Glomerular visceral epithelial cell (primary cell): Measurements from ENCODE around the gene P2RX4.
A peak's percentile ranks its signal among the peaks of the same experiment; 100 is the strongest.
"Not testable (repeated sequence)": the region's sequence is repeated elsewhere in the genome, so short reads cannot be mapped to it uniquely, and the experiment has no call there.

ENCODE experiments used
- DNase-seq: peaks from one replicate; pipeline ENCODE4 v3.0.0-alpha.2; 2016; ENCODE audit errors: extremely low spot score

Gene P2RX4, protein sequence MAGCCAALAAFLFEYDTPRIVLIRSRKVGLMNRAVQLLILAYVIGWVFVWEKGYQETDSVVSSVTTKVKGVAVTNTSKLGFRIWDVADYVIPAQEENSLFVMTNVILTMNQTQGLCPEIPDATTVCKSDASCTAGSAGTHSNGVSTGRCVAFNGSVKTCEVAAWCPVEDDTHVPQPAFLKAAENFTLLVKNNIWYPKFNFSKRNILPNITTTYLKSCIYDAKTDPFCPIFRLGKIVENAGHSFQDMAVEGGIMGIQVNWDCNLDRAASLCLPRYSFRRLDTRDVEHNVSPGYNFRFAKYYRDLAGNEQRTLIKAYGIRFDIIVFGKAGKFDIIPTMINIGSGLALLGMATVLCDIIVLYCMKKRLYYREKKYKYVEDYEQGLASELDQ

DNA sequence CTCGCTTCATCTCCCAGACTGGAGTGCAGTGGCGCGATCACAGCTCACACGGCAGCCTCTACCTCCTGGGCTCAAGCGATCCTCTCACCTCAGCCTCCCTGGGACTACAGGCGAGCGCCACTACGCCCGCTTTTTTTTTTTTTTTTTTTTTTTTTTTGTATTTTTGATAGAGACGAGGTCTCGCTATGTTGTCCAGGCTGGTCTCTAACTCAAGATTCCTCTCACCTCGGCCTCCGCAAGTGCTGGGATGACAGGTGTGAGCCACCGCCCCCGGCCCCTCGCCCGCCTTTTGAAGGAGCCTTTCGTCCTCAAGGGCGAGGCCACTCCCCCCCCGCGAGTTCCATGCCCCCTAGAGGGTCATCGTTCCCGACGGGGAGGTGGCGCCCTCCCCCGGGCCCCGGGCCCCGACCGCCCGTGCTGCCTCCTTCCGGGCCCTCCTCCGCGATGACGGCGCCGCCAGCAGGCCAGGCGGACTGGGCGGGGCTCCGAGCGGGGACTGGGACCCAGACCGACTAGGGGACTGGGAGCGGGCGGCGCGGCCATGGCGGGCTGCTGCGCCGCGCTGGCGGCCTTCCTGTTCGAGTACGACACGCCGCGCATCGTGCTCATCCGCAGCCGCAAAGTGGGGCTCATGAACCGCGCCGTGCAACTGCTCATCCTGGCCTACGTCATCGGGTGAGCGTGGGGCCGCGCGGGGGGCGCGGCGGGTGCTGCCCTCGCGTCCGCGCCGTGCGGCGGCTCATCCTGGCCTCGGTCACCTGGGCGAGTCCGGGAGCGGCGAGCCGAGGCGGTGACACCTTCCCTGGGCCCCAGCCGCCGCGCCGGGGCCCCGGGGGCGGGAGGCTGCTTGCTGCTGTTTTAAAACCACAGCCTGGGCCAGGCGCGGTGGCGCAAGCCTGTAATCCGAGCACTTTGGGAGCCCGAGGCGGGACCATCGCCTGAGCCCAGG is at the start of gene P2RX4:
TSS of gene P2RX4 (plus strand) at position 506 of the 949 bp plus-strand sequence. CDS start at position 542, 36 bp downstream.
- DNase-seq: peak; percentile 77

DNA sequence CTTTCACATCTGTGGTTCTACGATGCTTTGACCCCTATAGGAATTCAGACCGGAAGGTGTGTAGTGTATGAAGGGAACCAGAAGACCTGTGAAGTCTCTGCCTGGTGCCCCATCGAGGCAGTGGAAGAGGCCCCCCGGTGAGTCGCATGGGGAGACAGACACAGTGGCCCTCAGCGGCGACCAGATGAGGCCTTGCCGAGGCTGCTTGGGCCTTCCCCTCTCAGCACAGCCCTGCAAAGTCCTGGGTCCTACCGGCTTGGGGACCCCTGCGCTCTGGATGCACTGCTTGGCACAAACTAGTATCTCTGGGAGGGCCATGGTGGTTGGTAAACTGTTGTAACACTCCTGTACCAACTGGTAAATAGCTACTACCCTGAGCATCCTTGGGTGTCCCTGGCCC is 47.5 kb upstream of the P2RX4 start:
- no peak for DNase-seq

DNA sequence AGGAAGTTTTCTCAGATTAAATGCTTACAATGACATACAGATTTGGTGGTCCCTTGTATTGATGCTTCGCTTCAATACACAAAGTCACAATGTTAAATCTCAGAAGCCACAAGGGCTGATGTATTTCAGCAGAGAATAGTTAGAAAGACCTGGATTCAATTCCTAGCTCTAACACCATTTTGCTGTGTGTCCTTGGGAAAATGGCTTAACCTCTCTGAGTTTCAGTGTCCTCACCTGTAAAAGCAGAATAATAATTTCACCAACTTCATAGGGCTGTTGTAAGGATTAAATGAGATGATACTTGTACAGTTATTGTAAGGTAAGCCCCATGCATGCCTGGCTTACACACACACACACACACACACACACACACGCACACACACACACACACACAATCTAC is 46.9 kb upstream of the P2RX4 start:
- DNase-seq: no peak

DNA sequence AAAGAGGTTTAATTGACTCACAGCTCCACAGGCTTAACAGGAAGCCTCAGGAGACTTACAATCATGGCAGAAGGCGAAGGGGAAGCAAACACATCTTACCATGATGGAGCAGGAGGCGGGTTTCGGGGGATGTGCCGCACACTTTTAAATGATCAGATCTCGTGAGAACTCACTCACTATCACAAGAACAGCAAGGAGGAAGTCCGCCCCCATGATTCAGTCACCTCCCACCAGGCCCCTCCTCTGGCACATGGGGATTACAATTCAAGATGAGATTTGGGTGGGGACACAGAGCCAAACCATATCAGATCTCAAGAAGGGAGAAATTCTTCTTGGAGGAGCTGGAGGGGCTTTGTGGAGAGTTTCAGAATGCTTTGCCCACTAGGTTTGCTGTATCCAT is 45.1 kb upstream of the P2RX4 start:
- DNase-seq: not testable (repeated sequence)

DNA sequence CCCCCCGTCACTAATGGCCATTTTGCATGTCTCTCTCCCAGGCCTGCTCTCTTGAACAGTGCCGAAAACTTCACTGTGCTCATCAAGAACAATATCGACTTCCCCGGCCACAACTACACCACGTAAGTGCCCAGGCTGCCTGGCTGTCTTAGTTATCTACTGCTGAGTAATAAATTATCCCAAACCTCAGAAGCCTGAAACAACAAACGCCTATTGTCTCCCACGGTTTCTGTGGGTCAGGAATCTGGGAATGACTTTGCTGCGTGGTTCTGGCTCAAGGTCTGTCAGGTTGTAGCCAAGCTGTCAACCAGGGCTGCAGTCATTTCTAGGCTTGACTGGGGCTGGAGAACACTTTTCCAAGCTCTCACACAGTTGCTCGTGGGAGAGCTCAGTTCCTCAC is 44.6 kb upstream of the P2RX4 start:
- peak; percentile 47 for DNase-seq

DNA sequence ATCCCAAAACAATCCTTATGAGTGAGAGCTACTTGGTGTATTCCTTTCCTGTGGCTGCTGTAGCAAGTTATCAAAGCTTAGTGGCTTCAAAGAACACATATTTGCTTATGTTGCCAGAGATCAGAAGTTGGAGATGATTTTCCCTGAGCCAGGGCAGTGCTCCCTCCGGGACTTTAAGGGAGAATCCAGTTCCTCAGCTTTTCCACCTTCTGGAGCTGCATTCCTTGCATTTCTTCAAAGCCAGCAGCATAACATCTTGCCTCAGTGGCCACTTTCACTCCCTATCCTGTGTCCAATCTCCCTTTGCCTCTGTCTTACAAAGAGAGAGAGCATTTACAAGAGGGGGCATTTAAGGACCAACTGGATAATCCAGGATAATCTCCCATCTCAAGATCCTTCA is 43.6 kb upstream of the P2RX4 start:
- DNase-seq: no peak

DNA sequence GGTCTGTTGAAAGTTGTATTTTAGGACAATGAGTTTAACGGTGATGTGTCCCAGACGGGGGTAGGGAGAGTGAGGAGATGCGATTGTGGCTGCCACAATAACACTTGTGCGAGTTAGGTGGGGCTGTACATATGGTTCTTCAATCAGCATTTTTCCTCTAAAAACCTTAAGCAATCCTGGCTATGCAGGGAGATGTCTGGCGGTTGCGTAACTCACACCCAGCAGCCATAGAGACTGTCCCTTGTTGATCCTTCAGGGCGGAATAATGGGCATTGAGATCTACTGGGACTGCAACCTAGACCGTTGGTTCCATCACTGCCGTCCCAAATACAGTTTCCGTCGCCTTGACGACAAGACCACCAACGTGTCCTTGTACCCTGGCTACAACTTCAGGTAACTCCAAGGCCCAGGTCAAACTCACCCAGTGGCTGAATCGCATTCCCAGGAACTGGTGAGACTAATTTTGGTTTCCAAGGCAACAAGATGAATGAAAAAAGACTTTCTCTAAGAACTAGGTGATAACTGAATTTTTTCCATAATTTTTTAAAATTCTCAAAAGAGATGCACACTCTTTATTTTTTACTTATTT is 42.6 kb upstream of the P2RX4 start:
- no peak for DNase-seq

DNA sequence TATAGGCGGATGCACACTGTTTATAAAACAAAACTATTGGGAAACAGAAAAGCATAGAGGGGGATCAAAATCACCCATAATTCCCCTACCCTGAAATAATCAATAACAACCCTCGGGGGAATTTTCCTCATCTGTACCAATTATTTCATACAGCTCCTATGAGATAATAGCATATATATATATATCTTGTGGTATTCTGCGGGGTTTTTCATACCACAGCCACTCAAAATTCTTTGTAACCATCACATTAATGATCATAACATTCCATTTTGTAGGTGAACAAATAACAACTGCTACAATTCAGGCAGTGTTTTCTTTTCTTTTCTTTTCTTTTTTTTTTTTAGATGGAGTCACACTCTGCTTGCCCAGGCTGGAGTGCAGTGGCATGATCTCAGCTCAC is 42.0 kb upstream of the P2RX4 start:
- no peak for DNase-seq

DNA sequence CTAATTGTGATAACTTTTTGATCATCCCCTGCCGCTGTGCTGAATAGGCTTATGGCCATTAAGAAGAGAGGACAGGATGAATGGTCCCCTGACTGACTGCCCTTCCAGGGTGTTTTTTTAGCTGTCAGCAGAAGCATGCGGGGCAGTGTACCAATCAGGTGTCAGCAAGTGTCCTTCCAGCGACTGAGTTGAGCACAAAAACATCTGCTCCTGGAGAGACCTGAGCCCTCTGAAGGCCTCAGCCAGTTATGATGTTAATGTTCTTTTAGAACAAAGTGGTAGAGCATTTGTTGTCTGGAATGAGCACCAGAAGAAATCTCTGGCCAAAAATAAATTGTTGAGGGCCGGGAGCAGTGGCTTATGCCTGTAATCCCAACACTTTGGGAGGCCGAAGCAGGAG is 39.8 kb upstream of the P2RX4 start:
- DNase-seq: no peak

DNA sequence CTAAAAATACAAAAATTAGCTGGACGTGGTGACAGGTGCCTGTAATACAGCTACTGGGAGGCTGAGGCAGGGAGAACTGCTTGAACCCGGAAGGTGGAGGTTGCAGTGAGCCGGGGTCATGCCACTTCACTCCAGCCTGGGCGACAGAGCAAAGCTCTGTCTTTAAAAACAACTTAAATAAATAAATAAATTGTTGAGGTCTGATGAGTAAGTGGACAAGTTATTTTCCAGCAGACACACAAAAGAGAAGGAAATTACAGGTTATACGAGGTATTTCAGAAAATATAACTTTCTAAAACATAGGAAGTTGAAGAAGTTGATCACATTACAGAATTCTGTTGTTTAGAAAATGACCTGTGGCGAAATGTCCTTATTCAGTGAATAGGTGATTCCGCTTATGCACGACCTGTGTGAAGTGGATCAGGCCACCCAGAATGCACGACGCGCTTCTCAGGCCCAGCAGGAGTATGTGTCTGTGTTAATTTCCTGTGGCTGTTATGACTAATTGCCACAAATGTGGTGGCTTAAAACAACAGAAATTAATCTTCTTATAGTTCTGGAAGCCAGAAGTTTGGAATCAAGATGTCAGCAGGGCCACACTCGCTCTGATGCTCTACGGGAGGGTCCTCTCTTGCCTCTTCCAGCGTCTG is 39.2 kb upstream of the P2RX4 start:
- DNase-seq: peak; percentile 63

DNA sequence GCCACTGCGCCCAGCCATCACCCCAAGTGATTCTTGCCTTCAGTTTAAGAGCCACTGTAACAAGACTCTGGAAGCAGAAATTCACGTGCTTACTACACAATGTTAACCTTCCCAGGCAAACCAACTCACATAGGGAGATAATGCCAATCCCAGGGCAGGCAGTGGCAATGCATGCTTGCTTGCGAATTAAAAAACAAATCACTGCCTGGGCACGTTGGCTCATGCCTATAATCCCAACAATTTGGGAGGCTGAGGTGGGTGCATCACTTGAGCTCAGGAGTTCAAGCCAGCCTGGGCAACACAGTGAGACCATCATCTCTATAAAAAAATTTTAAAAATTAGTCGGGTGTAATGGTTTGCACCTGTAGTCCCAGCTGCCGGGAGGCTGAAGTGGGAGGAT is 37.8 kb upstream of the P2RX4 start:
- no peak for DNase-seq

DNA sequence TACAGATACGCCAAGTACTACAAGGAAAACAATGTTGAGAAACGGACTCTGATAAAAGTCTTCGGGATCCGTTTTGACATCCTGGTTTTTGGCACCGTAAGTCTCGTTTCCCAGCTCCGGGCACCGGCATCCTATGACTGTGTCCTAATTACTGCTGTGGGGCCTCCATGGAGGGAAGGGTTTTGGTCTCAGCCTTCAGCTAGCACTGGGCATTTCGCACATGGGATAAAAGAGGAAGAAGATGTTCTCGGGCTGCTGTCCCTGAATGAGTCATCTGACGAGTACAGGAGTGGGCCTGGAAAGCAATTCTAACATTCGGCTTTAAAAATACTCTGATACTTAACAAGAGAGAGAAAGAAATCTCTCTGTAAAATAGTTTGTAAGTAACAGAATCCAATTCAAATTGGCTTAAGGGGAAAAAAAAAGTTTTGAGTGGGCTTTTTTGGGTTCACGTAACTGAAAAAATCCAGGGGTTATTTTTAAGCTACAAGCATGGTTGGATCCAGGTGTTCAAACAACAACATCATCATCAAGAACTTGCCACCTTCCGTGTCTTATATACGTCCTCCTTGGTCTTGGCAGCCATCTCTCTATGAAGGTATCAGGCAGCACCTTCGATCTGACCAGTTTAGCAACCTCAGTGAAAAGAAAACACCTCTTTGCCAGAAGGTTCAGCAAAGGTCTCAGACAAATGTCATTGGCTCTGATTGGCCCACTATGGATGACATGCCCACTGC is 34.4 kb upstream of the P2RX4 start:
- no peak for DNase-seq

DNA sequence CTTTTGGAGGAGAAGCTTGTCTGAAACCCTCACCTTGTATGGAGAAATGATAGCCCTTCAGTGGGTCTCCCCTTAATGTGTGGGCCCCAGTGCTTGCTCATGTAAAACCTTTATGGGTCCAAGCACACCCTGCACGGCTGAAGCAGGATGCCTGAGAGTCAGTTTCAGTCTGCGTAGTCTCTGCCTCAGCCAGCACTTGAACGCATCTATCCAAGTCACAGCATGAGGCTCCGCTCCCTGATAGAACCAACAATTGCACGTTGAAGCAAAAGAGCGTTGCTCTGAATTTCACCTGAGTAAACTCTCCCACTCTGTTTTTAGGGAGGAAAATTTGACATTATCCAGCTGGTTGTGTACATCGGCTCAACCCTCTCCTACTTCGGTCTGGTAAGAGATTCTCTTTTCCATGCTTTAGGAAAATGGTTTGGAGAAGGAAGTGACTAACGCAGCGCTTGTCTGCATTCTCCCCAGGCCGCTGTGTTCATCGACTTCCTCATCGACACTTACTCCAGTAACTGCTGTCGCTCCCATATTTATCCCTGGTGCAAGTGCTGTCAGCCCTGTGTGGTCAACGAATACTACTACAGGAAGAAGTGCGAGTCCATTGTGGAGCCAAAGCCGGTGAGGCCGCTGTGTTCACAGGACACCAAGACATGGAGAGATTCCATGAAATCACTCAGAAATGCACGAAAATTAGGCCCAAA is 33.0 kb upstream of the P2RX4 start:
- no peak for DNase-seq

DNA sequence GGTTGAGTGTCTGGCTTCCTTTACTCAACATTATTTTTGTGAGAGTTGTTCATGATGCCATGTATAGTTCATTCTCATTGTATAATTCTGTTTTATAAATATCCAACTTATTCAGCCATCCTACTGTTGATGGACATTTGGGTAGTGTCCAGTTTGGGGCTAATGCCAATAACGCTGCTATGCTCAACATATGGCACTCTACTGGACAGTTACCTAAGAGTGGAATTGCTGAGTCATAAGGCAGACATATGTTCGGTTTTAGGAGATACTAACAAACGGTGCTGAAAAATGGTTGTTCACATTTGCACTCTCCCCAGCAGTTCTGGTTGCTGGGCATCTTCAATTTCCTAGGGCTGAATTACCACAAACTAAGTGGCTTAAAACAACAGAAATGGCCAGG is 28.7 kb upstream of the P2RX4 start:
- DNase-seq: no peak

DNA sequence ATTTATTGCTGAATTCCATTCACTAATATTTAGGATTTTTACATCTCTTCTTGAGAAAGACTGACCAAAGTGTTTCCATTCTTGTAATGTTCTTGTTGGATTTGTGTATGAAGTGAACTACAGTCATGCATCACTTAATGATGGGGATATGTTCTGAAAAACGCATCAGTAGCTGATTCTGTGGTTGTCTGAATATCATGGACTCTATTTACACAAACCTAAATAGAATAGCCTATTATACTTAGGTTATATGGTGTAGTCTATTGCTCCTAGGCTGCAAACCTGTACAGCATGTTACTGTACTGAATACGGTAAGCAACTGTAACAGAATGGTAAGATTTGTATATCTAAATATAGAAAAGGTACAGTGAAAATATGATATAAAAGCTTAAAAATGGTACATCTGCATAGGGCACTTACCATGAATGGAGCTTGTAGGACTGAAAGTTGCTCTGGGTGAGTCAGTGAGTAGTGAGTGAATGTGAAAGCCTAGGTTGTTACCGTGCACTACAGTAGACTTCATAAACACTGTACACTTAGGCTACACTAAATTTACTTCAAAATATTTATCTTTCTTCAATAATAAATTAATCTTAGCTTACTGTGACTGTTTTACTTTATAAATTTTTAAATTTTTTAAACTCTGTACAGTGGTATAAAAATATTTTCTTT is 27.6 kb upstream of the P2RX4 start:
- DNase-seq: no peak

DNA sequence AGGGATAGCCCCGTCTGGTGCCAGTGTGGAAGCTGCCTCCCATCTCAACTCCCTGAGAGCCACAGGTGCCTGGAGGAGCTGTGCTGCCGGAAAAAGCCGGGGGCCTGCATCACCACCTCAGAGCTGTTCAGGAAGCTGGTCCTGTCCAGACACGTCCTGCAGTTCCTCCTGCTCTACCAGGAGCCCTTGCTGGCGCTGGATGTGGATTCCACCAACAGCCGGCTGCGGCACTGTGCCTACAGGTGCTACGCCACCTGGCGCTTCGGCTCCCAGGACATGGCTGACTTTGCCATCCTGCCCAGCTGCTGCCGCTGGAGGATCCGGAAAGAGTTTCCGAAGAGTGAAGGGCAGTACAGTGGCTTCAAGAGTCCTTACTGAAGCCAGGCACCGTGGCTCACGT is 25.5 kb upstream of the P2RX4 start:
- DNase-seq: no peak

DNA sequence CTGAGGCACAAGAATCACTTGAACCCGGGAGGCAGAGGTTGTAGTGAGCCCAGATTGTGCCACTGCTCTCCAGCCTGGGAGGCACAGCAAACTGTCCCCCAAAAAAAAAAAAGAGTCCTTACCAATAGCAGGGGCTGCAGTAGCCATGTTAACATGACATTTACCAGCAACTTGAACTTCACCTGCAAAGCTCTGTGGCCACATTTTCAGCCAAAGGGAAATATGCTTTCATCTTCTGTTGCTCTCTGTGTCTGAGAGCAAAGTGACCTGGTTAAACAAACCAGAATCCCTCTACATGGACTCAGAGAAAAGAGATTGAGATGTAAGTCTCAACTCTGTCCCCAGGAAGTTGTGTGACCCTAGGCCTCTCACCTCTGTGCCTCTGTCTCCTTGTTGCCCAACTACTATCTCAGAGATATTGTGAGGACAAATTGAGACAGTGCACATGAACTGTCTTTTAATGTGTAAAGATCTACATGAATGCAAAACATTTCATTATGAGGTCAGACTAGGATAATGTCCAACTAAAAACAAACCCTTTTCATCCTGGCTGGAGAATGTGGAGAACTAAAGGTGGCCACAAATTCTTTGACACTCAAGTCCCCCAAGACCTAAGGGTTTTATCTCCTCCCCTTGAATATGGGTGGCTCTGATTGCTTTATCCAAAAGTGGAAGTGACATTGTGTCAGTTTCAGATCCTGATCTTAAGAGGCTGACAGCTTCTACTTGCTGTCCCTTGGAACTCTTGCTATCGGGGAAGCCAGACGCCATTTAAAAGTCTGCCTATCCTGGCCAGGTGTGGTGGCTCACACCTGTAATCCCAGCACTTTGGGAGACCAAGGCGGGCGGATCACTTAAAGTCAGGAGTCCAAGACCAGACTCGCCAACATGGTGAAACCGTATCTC is 24.7 kb upstream of the P2RX4 start:
- no peak for DNase-seq

DNA sequence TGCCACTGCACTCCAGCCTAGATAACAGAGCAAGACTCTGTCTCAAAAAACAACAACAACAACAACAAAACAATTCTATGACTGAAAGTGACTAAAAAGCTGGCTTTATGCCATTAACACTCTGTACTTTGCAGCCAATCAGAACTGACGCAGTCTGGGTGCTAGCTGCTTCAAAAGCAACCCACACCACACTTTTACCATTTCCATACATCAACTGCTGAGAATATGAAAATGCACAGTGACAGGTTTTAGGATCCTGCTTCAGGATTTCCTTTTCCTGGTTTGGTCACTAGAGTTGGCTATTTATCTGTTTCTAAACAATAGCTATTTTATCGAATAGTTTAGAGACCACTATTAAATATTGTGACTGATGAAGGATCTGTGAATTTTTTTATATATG is 23.1 kb upstream of the P2RX4 start:
- DNase-seq: no peak

DNA sequence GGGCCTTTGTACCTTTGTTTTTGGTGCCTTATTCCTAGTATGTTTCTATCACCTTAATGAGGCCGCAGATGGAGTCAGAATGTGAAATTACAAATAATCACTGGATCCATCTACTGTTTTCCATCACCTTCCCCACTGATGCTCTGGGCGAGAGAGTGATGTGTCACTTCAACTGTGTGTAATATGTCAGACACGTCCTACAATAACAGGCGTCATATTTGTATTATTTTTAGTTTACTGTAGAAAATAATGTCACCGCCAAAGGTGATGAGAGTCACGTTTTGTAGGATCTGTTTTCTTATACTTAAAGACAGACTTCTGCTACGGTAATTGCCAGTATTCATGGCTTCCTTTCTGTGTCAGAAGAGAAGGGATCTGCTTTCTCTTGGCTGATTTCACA is 22.4 kb upstream of the P2RX4 start:
- DNase-seq: no peak
